NCI-H510A (cell line): ENCODE results near the gene SLC16A3.

Experiments used
- DNase-seq: peaks from one replicate; lab custom pipeline; 2025; lab: John Stamatoyannopoulos, UW

SLC16A3 gene

DNA sequence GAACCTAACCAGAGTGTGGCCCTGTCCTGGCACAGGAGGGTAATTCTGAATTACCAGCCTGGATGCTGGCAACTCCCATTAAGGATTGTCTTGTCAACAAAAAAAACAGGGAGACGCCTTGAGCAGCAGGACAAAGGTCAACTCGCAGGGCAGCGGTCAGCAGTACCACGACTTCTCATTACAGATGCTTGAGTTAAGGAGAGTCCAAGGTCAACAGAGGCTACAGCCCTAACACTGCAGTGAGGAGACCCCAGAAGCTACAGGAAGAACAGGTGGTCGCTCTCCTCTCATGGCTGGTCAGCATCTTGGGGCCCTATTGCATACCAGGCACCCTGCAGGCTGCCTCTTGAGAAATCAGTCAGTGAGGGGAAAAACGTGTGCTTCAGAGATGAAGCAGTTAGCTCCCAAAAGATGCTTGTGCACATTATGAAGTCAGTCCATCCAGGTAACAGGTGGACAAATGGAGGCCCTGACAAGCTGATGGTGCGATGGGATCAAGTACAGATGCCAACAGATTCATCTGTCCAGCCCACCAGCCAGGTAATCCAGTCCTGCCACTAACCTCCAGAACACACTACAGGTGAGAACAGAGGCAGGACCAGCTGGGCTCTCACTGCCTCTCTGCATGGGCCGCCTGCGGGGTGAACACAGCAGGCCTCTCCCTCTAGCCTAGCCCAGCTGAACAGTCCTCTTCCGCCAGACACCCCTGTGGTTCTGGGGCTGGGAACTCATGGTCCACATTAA lies 40.5 kb downstream of the SLC16A3 start:
- no peak for DNase-seq

DNA sequence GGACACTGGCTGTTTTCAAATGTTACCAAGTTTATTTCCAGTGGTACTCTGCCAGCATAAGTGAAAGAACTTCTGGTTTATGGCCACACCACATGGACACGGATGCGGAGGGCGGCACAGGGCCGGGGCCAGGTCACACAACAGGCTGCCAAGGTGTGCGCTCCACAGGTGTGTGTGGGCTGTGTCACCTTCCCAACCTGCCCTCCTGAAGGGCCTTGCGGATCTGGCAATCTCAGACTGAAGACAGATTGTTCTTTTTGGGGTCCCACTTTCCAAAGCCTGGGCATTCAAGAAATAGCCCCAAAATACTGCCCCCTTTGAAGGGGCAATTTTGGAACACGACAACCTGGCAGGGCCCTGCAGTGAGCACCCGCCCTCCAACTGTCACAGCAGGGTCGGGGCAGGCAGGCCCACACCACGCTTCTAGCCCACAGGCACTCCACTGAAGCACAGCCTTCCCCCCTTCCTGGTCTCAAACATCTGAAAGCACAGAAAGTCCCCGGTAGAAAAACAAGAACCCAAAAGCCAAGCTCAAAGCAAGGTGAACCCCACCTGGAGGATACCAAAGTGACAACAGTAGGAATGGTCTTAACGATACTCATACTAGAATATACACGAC lies 41.1 kb downstream of the SLC16A3 start:
- no peak for DNase-seq

DNA sequence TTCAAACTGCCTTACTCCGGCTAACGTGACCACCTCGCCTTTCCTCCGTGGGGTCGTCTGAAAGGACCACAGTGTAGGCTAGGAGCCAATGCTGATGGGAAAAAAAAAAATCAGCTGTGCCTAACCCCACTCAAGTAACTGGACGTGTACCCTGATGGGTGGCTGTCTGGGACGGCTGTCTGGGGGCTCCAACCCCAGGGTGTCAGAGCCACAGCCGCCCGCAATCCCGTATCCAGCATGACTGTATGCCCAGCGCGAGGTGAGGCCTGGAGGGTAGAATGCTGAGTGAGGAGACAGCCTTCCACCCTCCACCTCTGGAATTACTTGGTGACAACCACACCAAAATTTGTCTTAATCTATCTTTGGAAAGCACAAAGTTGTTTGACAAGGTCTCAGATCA lies 41.8 kb downstream of the SLC16A3 start:
- DNase-seq: no peak

DNA sequence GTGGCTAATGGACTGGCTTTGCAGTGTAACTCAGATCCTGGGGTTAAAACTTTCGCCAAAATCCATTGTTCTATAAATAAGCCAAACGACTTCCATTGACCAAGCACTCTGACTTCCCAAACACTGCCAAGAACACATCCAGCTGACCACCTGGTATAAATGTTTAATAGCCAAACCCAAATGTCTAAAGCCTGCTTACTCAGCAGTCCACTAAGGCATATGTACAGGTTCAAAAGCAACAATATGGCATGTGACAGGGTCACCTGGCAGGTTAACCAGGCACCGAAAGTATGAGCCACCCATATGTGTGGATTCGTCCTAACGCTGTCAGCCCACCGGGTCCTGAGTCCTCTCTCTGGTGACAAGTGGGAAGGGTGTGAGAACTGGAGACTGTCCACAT lies 42.6 kb downstream of the SLC16A3 start:
- no peak for DNase-seq

DNA sequence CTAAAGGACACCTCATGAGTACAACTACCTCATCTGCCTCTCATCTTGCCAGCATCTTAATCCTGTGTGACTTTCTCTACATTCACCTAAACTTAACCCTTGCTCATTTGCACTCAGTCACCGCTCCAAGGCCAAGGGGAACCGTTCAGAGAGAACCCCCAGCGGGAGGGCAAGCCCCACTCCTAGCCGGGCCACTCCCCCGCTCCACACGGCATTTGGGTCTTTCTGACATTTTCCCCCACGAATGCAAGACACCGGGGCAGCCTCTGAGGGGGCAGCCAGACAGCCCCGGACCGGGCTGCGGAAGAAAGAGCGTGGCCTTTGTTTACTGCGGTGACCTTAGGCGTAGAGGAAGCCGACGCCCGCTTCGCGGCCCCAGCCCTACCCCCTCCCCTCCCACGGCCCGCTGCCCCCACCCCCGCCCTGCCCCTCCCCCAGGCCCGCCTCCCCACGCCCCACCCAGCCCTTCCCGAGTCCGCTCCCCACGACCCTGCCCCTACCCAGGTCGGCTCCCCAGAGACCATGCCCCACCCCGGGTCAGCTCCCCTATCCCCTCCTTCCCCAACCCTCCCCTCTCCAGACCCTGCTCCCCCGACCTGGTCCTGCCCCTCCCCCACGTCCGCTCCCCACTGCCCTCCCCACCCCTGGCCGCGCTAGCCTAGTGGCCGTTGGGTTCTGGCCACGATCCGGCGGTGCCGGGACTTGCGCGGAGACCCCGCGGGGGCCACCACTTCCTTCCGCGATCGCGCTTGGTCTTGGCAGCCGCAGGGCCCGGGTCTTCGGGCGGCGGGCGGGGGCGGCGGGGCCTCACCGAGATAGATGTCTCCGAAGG lies 43.9 kb downstream of the SLC16A3 start:
- no peak for DNase-seq

DNA sequence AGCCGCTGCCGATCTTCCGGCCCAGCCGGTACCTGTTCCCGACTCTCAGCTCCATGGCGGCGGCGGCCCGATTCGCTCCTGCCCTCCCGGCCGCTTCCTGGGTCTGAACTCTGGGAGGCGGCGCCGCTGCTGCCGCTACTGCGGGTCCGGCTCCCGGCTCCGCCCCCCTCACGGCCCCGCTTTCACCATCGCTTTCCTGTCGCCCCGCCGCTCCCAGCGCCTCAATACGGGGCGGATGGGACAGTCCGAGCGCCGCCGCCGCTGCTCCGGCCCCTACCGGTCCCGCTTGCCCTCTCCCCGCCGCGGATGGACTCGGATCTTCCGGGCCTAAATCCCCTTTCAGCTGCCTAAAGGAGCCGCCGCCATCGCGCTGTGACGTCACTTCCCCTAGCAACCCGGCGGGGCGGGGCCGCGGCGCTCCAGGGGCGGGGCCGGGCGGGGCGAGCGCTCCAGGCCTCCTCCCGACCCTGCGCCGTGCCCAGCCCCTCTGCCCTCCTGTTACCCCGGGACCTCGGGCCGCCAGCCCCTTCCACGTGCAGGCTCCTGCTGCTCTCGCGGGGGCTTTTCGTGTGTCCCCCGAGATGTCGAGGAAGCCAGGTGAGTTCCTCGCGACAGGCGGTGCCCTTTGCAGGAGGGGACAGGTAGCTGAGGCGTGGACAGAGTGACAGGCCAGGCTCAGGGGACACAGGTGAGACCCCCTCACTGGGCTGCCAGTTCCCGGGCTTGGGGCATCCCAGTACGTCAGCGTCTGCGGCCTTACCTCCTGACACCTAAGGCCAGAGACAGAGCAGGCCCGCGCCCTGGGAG lies 44.7 kb downstream of the SLC16A3 start, which contains the start of gene CSNK1D:
CSNK1D (minus strand) TSS at position 374 of the 807 bp plus-strand sequence; CDS start at position 55, 319 bp downstream.
- DNase-seq: peak; percentile 66

DNA sequence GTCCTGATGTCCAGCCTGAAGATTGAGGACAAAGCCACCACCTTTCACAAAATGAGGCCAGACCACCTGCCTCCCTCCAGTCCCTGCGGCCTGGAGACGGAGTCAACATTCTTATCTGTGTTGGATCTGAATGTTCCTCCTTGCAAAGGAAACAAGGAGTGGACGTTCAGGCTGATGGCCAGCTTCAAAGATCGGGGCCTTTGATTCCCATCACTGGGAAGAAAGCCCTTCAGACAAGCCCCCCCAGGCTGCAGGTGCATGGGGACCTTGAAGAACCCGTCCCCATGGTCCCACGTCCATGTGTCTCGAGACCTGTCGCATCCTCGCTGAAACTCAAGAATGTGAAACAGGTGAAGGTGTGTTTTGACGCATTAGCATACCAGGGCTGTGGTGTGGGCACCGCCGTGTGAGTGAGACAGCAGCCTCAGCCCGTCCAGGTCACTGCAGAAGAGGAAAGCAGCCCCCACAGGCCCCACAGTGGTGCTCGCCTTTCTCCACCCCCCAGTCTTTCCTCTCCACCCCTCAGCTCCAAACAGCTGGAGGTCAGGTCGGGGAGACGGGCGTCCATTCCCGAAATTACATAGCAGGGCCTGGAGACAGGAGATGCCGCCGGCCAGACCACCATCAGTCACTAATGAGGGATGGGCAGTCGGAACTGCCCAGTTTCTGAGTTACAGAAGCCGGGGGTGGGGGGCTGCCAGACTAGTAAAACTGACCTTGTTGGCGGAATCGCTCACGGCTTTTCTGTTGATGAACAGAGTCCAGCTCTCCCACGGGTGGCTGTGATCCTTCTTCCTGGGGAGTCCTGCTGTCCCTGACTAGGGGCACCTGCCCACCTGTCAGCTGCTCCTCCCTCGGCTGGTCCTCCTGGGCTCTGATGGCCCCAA lies 45.5 kb downstream of the SLC16A3 start:
- DNase-seq: no peak

DNA sequence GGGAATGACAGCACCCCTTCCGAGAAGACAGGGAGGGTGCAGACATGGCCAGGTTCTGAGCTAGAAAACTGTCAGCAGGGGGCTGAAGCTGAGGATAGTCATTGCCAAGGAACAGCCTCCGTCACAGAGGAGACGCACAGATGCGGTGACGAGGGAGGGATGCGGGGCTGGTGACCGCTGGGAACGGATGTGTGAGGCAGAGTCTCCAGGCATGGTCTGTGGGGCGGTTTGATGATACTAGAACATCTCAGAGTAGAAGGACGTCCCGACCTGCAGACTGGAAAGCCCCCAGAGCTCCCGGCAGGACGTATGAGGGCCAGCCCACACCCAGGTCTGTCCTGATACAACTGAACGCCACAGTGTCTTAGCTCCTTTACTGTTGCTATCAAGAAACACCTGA lies 46.5 kb downstream of the SLC16A3 start:
- no peak for DNase-seq

DNA sequence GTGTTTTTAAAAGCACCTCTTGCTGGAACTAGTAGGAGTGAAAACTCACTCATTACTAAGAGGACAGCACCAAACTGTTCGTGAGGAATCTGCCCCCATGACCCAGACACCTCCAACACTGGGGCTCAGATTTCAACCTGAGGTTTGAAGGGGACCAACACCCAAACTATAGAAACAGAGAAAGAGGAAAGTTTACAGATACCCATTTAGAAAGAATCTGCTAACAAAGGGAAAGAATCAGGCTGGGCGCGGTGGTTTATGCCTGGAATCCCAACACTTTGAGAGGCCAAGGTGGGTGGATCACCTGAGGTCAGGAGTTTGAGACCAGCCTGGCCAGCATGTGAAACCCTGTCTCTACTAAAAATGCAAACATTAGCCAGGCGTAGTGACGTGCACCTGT lies 48.1 kb downstream of the SLC16A3 start:
- no peak for DNase-seq

DNA sequence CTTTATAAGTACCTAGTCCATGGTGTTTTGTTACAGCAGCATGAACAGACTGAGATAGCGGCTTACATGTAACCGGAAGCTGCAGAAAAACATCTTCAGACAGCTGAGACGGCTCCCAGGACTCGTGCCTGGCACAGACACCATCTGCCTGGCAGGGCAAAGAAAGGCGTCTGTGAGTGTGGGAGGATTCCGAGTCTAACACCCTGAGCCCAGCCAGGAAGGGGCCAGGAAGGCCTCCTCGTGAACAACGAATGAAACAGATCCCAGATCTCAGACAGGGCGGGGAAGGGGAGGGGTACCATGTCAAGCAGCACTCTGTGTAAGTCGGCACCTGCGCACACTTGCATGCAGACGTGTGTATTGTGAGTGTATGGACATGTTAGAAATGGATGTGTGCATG lies 49.0 kb downstream of the SLC16A3 start:
- no peak for DNase-seq

DNA sequence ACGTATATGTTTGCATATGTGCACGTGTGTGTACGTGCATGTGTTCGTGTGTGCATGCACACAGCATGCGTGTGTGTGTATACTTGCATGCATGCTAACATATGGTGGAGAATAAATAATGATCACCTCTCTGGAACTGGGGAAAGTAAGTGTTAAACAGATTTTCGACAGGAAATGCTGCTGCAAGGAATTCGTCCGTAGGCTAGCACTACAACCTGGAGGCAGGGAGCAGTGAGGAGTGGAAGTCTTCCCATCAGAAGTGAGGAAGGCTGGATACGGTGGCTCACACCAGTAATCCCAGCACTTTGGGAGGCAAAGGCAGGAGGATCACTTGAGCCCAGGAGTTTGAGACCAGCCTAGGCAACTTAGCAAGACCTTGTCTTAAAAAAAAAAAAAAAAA lies 49.5 kb downstream of the SLC16A3 start:
- DNase-seq: no peak

DNA sequence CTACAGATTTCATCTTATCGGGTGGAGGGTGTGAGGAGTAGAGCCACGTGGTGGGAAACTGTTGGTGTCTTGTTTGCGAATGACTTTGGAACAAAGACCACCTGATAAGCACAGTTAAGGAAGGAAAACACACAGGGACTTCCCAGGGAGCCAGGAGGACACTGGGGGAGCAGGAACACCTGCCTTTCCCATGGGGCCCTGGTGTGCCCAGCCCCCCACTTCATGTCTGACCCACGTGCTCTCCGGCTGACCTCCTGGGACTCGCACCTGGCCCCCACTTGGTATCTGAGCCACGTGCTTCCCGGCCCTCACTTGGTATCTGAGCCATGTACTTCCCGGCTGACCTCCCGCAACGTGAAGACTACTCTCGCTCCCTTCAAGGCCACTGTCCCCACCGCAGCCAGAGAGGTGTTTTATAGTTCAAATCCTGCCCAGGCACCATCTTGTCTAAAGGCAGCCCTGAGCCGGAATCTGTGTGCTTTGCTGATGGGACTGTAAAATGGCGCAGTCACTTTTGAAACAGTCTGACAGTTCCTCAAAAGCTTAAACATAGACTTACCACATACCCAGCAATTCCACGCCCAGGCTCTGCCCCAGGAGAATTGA lies 50.0 kb downstream of the SLC16A3 start:
- no peak for DNase-seq

DNA sequence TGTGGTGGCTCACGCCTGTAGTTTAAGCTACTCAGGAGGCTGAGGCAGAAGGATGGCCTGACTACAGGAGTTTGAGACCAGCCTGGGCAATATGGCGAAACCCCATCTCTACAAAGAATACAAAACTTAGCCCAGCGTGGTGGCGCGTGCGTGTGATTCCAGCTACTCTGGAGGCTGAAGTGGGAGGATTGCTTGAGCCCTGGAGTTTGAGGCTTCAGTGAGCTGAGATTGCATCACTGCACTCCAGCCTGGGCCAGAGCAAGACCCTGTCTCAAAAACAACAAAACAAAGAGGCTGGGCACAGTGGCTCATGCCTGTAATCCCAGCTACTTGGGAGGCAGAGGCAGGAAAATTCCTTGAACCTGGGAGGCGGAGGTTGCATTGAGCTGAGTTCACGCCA lies 51.7 kb downstream of the SLC16A3 start:
- no peak for DNase-seq

DNA sequence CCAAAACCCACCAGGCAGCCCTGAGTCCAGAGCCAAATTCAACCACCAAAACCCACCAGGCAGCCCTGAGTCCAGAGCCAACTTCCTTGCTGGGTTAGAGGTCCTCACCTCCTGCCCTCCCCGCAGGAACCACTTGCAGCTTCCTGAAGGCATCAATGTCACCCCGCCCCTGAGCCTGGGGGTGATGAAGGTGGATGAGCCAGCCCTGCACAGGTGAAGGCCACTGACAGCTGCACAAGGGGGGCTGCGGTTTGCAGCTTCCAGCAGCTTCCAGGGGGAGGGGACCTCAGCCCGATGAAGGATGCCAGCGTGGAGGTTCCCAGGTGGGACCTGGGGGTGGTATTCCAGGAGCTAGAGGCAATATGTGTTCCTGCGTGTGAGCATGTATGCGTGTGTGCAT lies 52.2 kb downstream of the SLC16A3 start:
- DNase-seq: no peak

DNA sequence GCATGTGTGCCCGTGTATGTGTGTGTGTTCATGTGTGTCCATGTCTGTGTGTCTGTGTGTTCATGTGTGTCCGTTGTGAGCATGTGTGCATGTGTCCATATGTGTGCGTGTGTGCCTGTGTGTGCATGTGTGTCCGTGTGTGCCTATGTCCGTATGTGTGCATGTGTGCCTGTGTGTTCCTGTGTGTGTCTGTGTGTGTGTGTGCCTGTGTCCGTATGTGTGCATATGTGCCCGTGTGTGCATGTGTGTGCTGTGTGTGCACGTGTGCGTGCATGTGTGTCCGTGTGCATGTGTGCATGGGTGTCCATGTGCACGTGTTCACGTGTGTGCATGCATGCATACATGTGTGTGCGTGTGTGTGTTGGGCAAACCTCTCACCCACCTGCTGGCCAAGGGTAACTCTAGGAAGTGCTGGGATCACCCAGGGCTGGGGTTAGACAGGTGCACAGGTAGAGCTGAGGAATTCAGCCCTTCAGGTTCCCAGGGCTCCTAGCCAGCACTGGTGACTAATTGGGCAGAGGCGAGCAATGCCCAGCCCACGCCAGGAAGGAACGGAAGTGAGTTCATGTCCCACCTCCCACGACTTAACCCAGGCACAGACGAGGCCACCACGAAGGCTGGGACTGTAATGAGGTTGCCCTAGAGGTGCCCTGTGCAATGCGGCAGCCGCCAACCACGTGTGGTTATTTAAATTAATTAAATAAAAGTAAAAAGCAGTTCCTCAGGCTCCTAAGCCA lies 52.8 kb downstream of the SLC16A3 start:
- no peak for DNase-seq

DNA sequence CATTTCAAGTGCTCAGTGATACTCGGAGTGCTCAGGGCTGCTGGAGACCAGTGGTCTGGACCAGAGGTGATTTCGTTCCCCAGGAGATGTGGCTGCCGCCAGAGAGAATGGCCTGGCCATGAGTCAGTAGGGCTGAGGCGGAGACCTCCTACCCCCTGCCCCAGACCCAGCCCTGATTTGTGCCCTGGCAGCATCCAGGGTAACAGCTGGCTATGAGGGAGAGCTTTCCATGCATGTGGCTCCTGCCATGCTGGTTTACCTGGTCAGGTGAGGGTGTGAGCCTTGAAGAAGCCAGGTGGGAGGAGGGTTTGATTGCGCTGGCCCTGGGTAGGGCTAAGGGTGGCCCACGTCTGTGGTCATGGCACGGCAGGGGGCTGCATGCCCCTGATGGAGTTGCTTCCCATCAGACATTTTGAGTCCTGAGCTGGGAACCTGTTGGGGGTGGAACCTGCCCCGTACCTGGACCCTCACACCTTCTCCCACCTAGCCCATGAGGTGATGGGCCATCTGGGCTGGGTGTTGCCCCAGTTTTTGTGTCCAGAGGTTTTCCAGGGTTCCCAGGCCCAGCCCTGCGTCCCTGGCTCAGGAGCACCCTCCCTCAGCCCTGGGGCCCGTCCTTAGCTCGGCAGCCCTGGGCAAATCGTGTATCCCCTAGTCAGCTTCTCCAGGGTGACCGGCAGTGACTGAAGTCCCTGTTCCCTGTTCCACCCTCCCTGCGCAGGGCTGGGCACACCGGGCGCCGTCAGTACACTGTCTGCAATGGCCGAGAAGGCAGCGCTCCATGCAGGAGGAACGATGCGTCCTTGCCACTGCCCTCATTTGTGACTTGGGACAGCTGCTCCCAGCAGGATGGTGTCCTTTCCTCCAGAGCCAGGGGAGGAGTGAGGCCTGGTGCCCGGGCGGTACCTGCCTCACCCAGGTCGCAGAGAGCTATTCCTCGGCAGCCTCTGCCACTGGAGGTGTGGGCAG lies 53.7 kb downstream of the SLC16A3 start:
- DNase-seq: no peak

DNA sequence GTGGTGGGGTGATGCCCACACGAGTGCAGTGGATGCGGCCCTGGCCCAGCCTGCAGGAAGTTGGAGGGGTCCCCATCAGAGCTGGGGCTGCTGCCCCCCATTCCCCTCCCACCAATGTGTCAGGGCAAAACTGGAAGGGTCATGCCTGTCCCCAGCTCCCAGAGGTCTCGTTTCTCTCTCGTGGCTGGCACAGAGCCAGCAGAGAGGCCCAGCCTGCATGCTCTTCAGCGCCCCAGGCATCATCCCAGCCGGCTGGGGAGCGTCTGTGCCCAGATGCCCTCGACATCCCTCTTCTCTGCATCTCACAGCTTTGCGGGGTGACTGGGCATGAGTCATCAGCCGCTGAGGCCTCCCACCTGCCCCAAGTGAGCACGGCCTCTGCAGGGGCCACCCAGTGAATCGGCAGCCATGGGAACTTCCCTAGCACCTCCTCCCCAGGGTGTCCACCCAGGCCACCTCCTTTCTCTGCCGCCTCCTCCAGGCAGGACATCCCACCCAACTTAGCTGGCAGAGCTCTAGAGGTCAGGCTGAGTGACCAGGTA lies 54.4 kb downstream of the SLC16A3 start:
- peak; percentile 47 for DNase-seq

DNA sequence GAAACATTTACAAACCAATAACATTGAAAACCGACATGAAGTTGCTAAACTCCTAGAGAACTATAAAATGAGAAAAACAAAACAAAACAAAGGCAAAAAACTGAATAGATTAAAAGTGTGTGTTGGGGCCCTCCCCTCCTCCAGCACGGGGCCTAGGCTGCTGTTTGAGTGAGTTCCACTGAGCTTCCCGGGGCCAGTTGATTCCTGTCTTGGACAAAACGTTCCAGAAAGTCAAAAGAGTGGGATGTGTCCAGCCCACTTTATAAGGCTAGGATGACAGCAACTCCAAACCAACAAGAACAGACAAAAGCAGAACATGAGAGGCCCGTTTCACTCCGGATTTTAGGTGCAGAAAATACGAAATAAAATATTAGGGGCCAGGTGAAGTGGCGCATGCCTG lies 56.3 kb downstream of the SLC16A3 start:
- DNase-seq: no peak
